Endothelial cell of umbilical vein (primary cell): ENCODE results near the gene PRRX2. TPM values are rescaled to one million over a fixed set of nuclear protein-coding genes. Genes with fewer than 3 reads are reported as not detected.

ENCODE experiments used
- BruUV-seq: library from RNA; stranded (reverse); fragments of 400-500 nt; replicated peaks from 2 replicates; lab custom pipeline; 2021; lab: Mats Ljungman, UMichigan
- CTCF ChIA-PET: fragments of 300-600, 350-600 bp; sonication (Branson Sonifier 250); formaldehyde crosslinking; loops from one replicate; lab custom pipeline; 2021; ENCODE audit warnings: antibody characterized with exemption, inconsistent platforms; lab: Charles Lee
- POLR2A ChIA-PET: fragments of 300-600, 350-600 bp; sonication (Branson Sonifier 250); formaldehyde crosslinking; loops from one replicate; lab custom pipeline; 2021; ENCODE audit warnings: antibody characterized with exemption, inconsistent platforms; lab: Charles Lee
- DNase-seq: peaks from one replicate; pipeline ENCODE4 v3.0.0-alpha.2; 2011; ENCODE audit warnings: low read depth, low spot score
- FAIRE-seq: peaks from 2 replicates; lab custom pipeline; 2011; peaks lifted over from hg19 to GRCh38; lab: Jason Lieb, UNC
- H2AFZ ChIP-seq: 2 replicates; pipeline ENCODE4 v1.6.0; 2012; ENCODE audit warnings: low read depth, low read length, control low read depth, inconsistent platforms
- H3K27ac ChIP-seq: 2 replicates; pipeline ENCODE4 v1.5.1; 2011; ENCODE audit warnings: low read depth, mild to moderate bottlenecking, control low read depth, low read length, moderate library complexity; ENCODE audit not compliant: insufficient read depth
- H3K27me3 ChIP-seq, 2 experiments: 2 replicates each; pipeline versions ENCODE4 v1.6.0 to v1.6.1; 2011; ENCODE audit warnings: low read length in 2 of 2, mixed read lengths in 1 of 2; ENCODE audit not compliant: control insufficient read depth in 2 of 2, insufficient read depth in 2 of 2
- H3K36me3 ChIP-seq, 2 experiments: 2 replicates in 1 of 2; 3 replicates in 1 of 2; pipeline ENCODE4 v1.5.1; 2011; ENCODE audit warnings: low read length in 2 of 2, mild to moderate bottlenecking in 1 of 2, moderate library complexity in 1 of 2; ENCODE audit not compliant: control insufficient read depth in 2 of 2, insufficient read depth in 2 of 2; ENCODE audit errors: extremely low read depth in 1 of 2
- H3K4me1 ChIP-seq: 3 replicates; pipeline ENCODE4 v1.5.1; 2011; ENCODE audit warnings: mild to moderate bottlenecking, low read length; ENCODE audit not compliant: control insufficient read depth, insufficient read depth; ENCODE audit errors: extremely low read depth
- H3K4me2 ChIP-seq: 2 replicates; pipeline ENCODE4 v1.6.1; 2011; ENCODE audit warnings: low read length, control low read depth, mixed read lengths; ENCODE audit not compliant: insufficient read depth
- H3K4me3 ChIP-seq, 3 experiments: fragments of 200-600 bp in 1 of 3; sonication (generic), shearing (Covaris generic) in 1 of 3; replicated peaks in 1 of 3; 2 replicates each; pipeline ENCODE4 v1.5.1; 2011 to 2016; ENCODE audit warnings: control low read depth in 3 of 3, low read length in 3 of 3, mild to moderate bottlenecking in 2 of 3, inconsistent platforms in 1 of 3, low read depth in 1 of 3, moderate library complexity in 1 of 3; ENCODE audit not compliant: insufficient read depth in 1 of 3
- H3K79me2 ChIP-seq: 2 replicates; pipeline ENCODE4 v1.6.0; 2012; ENCODE audit warnings: low read length, inconsistent platforms; ENCODE audit not compliant: control insufficient read depth, insufficient read depth
- H3K9ac ChIP-seq: replicated peaks from 2 replicates; pipeline ENCODE3; 2011; ENCODE audit warnings: low read length, control low read depth; ENCODE audit not compliant: insufficient read depth; ENCODE audit errors: extremely low read depth
- H3K9me1 ChIP-seq: replicated peaks from 3 replicates; pipeline ENCODE4 v1.6.0; 2011; ENCODE audit warnings: mild to moderate bottlenecking, low read length; ENCODE audit not compliant: control insufficient read depth, insufficient read depth; ENCODE audit errors: extremely low read depth
- H3K9me3 ChIP-seq: replicated peaks from 2 replicates; pipeline ENCODE4 v1.5.1; 2012; ENCODE audit warnings: low read length, inconsistent platforms; ENCODE audit not compliant: control insufficient read depth, insufficient read depth
- H4K20me1 ChIP-seq: replicated peaks from 2 replicates; pipeline ENCODE3; 2011; ENCODE audit warnings: mild to moderate bottlenecking, low read length; ENCODE audit not compliant: control insufficient read depth, insufficient read depth; ENCODE audit errors: extremely low read depth
- CTCF ChIP-seq, 2 donors: IDR thresholded peaks; 1 replicate in 1 of 2; 2 replicates in 1 of 2; pipeline ENCODE4 v1.5.1; 2011; ENCODE audit warnings: low read length in 2 of 2, mild to moderate bottlenecking in 2 of 2, moderate library complexity in 2 of 2, control low read depth in 1 of 2, inconsistent platforms in 1 of 2, low read depth in 1 of 2; ENCODE audit not compliant: insufficient read depth in 1 of 2; ENCODE audit errors: extremely low read depth in 1 of 2
- EZH2 ChIP-seq: IDR thresholded peaks from 2 replicates; pipeline ENCODE4 v1.6.1; 2012; ENCODE audit warnings: borderline replicate concordance, low read depth, mild to moderate bottlenecking, moderate library complexity, low read length, inconsistent platforms; ENCODE audit not compliant: severe bottlenecking
- FOS ChIP-seq: IDR thresholded peaks from 2 replicates; pipeline ENCODE4 v1.6.1; 2011; ENCODE audit warnings: mild to moderate bottlenecking, low read length, moderate library complexity, borderline replicate concordance; ENCODE audit not compliant: insufficient read depth
- GATA2 ChIP-seq: IDR thresholded peaks from 2 replicates; pipeline ENCODE4 v1.7.0; 2011; ENCODE audit warnings: low read depth, mild to moderate bottlenecking, moderate library complexity, mixed read lengths, low read length; ENCODE audit not compliant: insufficient read length, insufficient read depth
- JUN ChIP-seq: IDR thresholded peaks from 2 replicates; pipeline ENCODE4 v1.6.1; 2011; ENCODE audit warnings: borderline replicate concordance, low read depth; ENCODE audit not compliant: insufficient read length, insufficient read depth
- MAX ChIP-seq: IDR thresholded peaks from 2 replicates; pipeline ENCODE4 v1.6.1; 2011; ENCODE audit not compliant: insufficient read depth, insufficient read length
- MYC ChIP-seq: IDR thresholded peaks from one replicate; pipeline ENCODE4 v1.6.1; 2011; ENCODE audit warnings: mild to moderate bottlenecking, low read depth, low read length
- POLR2A ChIP-seq: IDR thresholded peaks from 2 replicates; pipeline ENCODE4 v1.6.1; 2012; ENCODE audit warnings: low read depth, mild to moderate bottlenecking, control low read depth, low read length
- POLR2AphosphoS5 ChIP-seq: IDR thresholded peaks from 2 replicates; pipeline ENCODE4 v1.6.1; 2012; ENCODE audit warnings: low read depth, mild to moderate bottlenecking, control low read depth, low read length, moderate library complexity; ENCODE audit not compliant: insufficient read depth
- dilution Hi-C: fragments of 300-500 bp; cut with MboI; formaldehyde crosslinking; loops from one replicate; pipeline ENCODE4 v1.15.0; 2019; ENCODE audit warnings: low sequenced_read_pairs; ENCODE audit not compliant: extremely low pct_ligation_motif_present
- intact Hi-C: fragments of 100-400 bp; cut with micrococcal nuclease; formaldehyde crosslinking; loops from one replicate; pipeline ENCODE4 v1.10.0; 2022
- polyA plus RNA-seq, 4 experiments: library from polyadenylated mRNA; depleted of rRNA in 3 of 4; stranded (reverse) in 3 of 4; unstranded in 1 of 4; fragments of >200 nt; gene quantifications; 2 replicates each; pipeline versions ENCODE4 v1.2.1 to v1.2.3, GENCODE V29; 2011 to 2012; ENCODE audit warnings: missing spikeins in 1 of 4
- total RNA-seq: library from RNA; stranded (reverse); gene quantifications from 2 replicates; pipeline ENCODE4 v1.2.3, GENCODE V29; 2021

The PRRX2 gene
- total and polyA plus RNA-seq, 2 donors (not counting 3 experiments of a cell fraction or from before 2014, with no cell fraction given) = 0.19 to 0.77 TPM

- H4K20me1 ChIP-seq = no peaks in the 10 kb centered on the region
- H3K27ac ChIP-seq = no peak overlapping the region
- no peak overlapping the region for H2AFZ ChIP-seq
- no peak for FAIRE-seq
- dilution Hi-C loops = no loop called here
- H3K4me1 ChIP-seq = peaks cover 5% of the 10 kb centered on the region
- no peaks in the 10 kb centered on the region for H3K36me3 ChIP-seq
- H3K79me2 ChIP-seq = no peaks in the 10 kb centered on the region
- no peaks in the 10 kb centered on the region for H3K9me3 ChIP-seq
- no peaks in the 10 kb centered on the region for H3K27me3 ChIP-seq
- no peak overlapping the region for H3K4me2 ChIP-seq
- TF ChIP-seq CTCF (IDR thresholded peaks at IDR 0.05; ENCODE audit: extremely low read depth in 1 of 2, insufficient read depth in 1 of 2, low read depth in 1 of 2, low read length in 2 of 2) (no peak), GATA2 (no peak), FOS (no peak), POLR2AphosphoS5 (no peak), EZH2 (no peak)
- H3K9me1 ChIP-seq = no peaks in the 10 kb centered on the region
- H3K9ac ChIP-seq = no peak overlapping the region
- BruUV-seq = no TSS peak
- CTCF ChIA-PET = interaction anchor here (1.5 to 5.8 kb wide), 3 partner anchors 8 to 54 kb away, joined by 8 to 54 read pairs (median 43); no protein-coding TSS in a partner anchor
- DNase-seq = no peak
- intact Hi-C loops = no loop called here
- POLR2A ChIA-PET = no interaction called here
- no peak overlapping the region for H3K4me3 ChIP-seq
Measured at GRCh38 chr9:129735546-129735945, 70.1 kb downstream of the PRRX2 start.

GRCh38 chr9:129736334-129736733 is 70.9 kb downstream of the PRRX2 start:
- dilution Hi-C loops (no loop called here), intact Hi-C loops (no loop called here)
- Histone ChIP-seq H3K4me3 (no peak overlapping the region), H3K9ac (no peak overlapping the region), H3K27ac (no peak overlapping the region), H2AFZ (no peak overlapping the region), H3K4me1 (peaks cover 5% of the 10 kb centered on the region), H3K9me1 (no peaks in the 10 kb centered on the region), H3K4me2 (no peak overlapping the region), H3K36me3 (no peaks in the 10 kb centered on the region), H3K79me2 (no peaks in the 10 kb centered on the region), H3K27me3 (no peaks in the 10 kb centered on the region), H4K20me1 (no peaks in the 10 kb centered on the region), H3K9me3 (no peaks in the 10 kb centered on the region)
- POLR2A ChIA-PET = no interaction called here
- DNase-seq = no peak
- no peak for FAIRE-seq
- BruUV-seq = no TSS peak
- TF ChIP-seq POLR2A = no peak
- no peak for TF ChIP-seq CTCF (IDR thresholded peaks at IDR 0.05; ENCODE audit: extremely low read depth in 1 of 2, insufficient read depth in 1 of 2, low read depth in 1 of 2, low read length in 2 of 2)
- TF ChIP-seq GATA2 = no peak
- no peak for TF ChIP-seq MAX
- no peak for TF ChIP-seq EZH2
- no peak for TF ChIP-seq MYC
- TF ChIP-seq JUN = no peak
- TF ChIP-seq POLR2AphosphoS5 = no peak
- no peak for TF ChIP-seq FOS
- CTCF ChIA-PET = interaction anchor here (2.1 to 5.8 kb wide), 5 partner anchors 9 to 93 kb away, joined by 10 to 127 read pairs (median 43); no protein-coding TSS in a partner anchor
